ENCODE measurements around the gene MSX1. TPM values are rescaled to one million over a fixed set of nuclear protein-coding genes. Genes with fewer than 3 reads are reported as not detected.
A peak's percentile ranks its signal among the peaks of the same experiment; 100 is the strongest.

MSX1 gene
- total and polyA plus RNA-seq, 2 experiments from 2014 or later: 0.61 TPM; not detected in 1

- Histone ChIP-seq H2AFZ (peak overlapping the region; percentile 10; the same call in 1 of the 2 replicates), H3K36me3 (ENCODE audit: insufficient read depth) (no peaks in the 10 kb centered on the region), H3K9me2 (ENCODE audit: insufficient read depth) (no peaks in the 10 kb centered on the region), H3K27ac (ENCODE audit: low read depth) (no peak overlapping the region), H3K79me2 (replicated peaks; ENCODE audit: insufficient read depth) (no peaks in the 10 kb centered on the region), H4K20me1 (replicated peaks; ENCODE audit: insufficient read depth) (peaks cover 40% of the 10 kb centered on the region), H3F3A (replicated peaks; ENCODE audit: low read depth) (peaks cover 6% of the 10 kb centered on the region), H3K27me3 (ENCODE audit: insufficient read depth) (peaks cover 100% of the 10 kb centered on the region), H3K4me1 (ENCODE audit: insufficient read depth) (peaks cover 41% of the 10 kb centered on the region), H3K4me2 (peak overlapping the region; percentile 71), H3K4me3 (peak overlapping the region; percentile 47)
- peaks cover 34% of the 10 kb centered on the region for H3K4me1 Mint-ChIP-seq
- H3K27me3 Mint-ChIP-seq (ENCODE audit: insufficient read depth, low read depth, poor library complexity): peaks cover 2% of the 10 kb centered on the region
- no peaks in the 10 kb centered on the region; the same call in 2 of the 3 replicates for H3K36me3 Mint-ChIP-seq (ENCODE audit: low read depth)
- no peak overlapping the region for H3K27ac Mint-ChIP-seq
- DNase-seq (ENCODE audit: low spot score) (peak; percentile 57), ATAC-seq (peak; percentile 3)
- no peak for TF ChIP-seq ETS1 (IDR thresholded peaks at IDR 0.05)
- TF ChIP-seq CREB1 (CRISPR knock-in tag; IDR thresholded peaks at IDR 0.05; ENCODE audit: low read depth): no peak
- peak; percentile 52 for TF ChIP-seq EZH2phosphoT487 (IDR thresholded peaks at IDR 0.05; ENCODE audit: unreplicated experiment)
- TF ChIP-seq ZNF331 (CRISPR knock-in tag; IDR thresholded peaks at IDR 0.05; ENCODE audit: low read depth): no peak
- TF ChIP-seq NANOG (IDR thresholded peaks at IDR 0.05; ENCODE audit: borderline replicate concordance): no peak
- no peak for TF ChIP-seq STAT1 (IDR thresholded peaks at IDR 0.05; ENCODE audit: unreplicated experiment)
- TF ChIP-seq REST (IDR thresholded peaks at IDR 0.05; ENCODE audit: unreplicated experiment): no peak
- peak; percentile 90 for TF ChIP-seq EZH2 (IDR thresholded peaks at IDR 0.05; ENCODE audit: low read depth, unreplicated experiment)
- TF ChIP-seq ZNF462 (CRISPR knock-in tag; IDR thresholded peaks at IDR 0.05): no peak
- no peak for TF ChIP-seq CTCF (conservative IDR thresholded peaks at IDR 0.05; ENCODE audit: low read depth in 2 of 2)
- no peak for TF ChIP-seq ZNF114 (CRISPR knock-in tag; IDR thresholded peaks at IDR 0.05)
- no peak for TF ChIP-seq POLR2AphosphoS5 (IDR thresholded peaks at IDR 0.05; ENCODE audit: low read depth)
- no peak for TF ChIP-seq JUNB (IDR thresholded peaks at IDR 0.05; ENCODE audit: unreplicated experiment)
- H3K4me3 Mint-ChIP-seq: peak overlapping the region; percentile 57
- peaks cover 5% of the 10 kb centered on the region; the same call in 1 of the 3 replicates for H3K9me3 Mint-ChIP-seq
These were observed 11.7 kb downstream of the MSX1 start for GRCh38 chr4:4871242-4871572.

All from GM23338 (cell line).